ENCODE results near the gene CD6.

The CD6 gene

GRCh38 chr11:61054927-61055562 lies 83.6 kb downstream of the CD6 start:
- Histone ChIP-seq H3K4me2 (ENCODE audit: insufficient read depth, low read length, poor library complexity, severe bottlenecking) (no peak overlapping the region), H3K9me3 (replicated peaks in 1 of 2; ENCODE audit: control insufficient read depth in 2 of 2, insufficient read depth in 1 of 2, low read depth in 1 of 2, low read length in 2 of 2) (peaks cover 0 to 2% of the 10 kb centered on the region in 2 donors), H3K4me3 (ENCODE audit: low read length in 2 of 2) (no peak overlapping the region), H3K18ac (ENCODE audit: low read length) (peak overlapping the region; percentile 54), H3K14ac (ENCODE audit: low read length) (peak overlapping the region; percentile 14), H3K79me1 (ENCODE audit: low read depth, low read length) (no peaks in the 10 kb centered on the region), H3K9ac (ENCODE audit: low read depth, low read length, poor library complexity) (no peak overlapping the region), H2BK5ac (ENCODE audit: low read length) (no peak overlapping the region), H2AFZ (ENCODE audit: low read length) (no peak overlapping the region), H2AK5ac (ENCODE audit: low read depth, low read length) (peak overlapping the region; percentile 60), H2BK15ac (ENCODE audit: low read length) (peak overlapping the region; percentile 9), H3K4ac (ENCODE audit: low read length) (peak overlapping the region; percentile 39), H3K36me3 (replicated peaks in 1 of 2; ENCODE audit: control insufficient read depth in 2 of 2, insufficient read depth in 2 of 2, low read length in 2 of 2) (no peaks in the 10 kb centered on the region), H2BK12ac (ENCODE audit: low read length) (no peak overlapping the region), H4K91ac (ENCODE audit: low read depth, low read length, poor library complexity) (no peak overlapping the region), H3K27ac (replicated peaks; ENCODE audit: low read length) (no peak overlapping the region), H3K4me1 (ENCODE audit: control insufficient read depth in 2 of 2, insufficient read depth in 1 of 2, low read depth in 1 of 2, low read length in 2 of 2) (peaks cover 0 to 9% of the 10 kb centered on the region in 2 donors), H3K27me3 (ENCODE audit: control insufficient read depth in 3 of 3, insufficient read depth in 3 of 3, low read depth in 1 of 3, low read length in 3 of 3) (peaks cover 0 to 5% (median 0%) of the 10 kb centered on the region in 3 experiments), H3K23ac (ENCODE audit: low read depth, low read length, poor library complexity) (peak overlapping the region; percentile 44), H4K8ac (ENCODE audit: low read depth, low read length) (no peak overlapping the region), H2BK120ac (ENCODE audit: low read depth, low read length) (no peak overlapping the region)
- WGBS, 2 donors (ENCODE audit: extremely low coverage in 2 of 2, insufficient read length in 2 of 2, insufficient replicate concordance in 1 of 2) = no CpG with 5 or more reads among the region's 16 CpGs
- no peak for DNase-seq (ENCODE audit: low spot score)

DNA sequence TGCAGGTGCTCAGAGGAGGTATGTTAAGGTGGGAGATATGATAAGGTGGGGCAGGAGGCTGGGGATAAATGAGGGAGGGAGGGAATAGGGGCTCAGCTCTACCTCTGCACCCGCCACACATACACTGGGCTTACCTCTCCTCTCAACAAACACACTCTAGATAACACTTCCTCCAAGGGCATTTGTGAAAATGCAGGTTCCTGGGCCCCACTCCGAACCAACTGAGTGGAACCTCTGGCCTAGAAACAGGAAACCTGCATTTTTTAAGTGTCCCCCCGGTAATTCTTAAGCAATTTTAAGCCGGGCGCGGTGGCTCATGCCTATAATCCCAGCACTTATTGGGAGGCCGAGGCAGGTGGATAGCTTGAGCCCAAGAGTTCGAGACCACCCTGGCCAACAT lies 84.3 kb downstream of the CD6 start:
- Histone ChIP-seq H2BK12ac (ENCODE audit: low read length) (no peak overlapping the region), H3K14ac (ENCODE audit: low read length) (no peak overlapping the region), H2BK15ac (ENCODE audit: low read length) (no peak overlapping the region), H3K18ac (ENCODE audit: low read length) (no peak overlapping the region), H3K27ac (replicated peaks; ENCODE audit: low read length) (no peak overlapping the region), H3K4me1 (ENCODE audit: control insufficient read depth in 2 of 2, insufficient read depth in 1 of 2, low read depth in 1 of 2, low read length in 2 of 2) (peaks cover 0 to 9% of the 10 kb centered on the region in 2 donors), H3K9me3 (replicated peaks in 1 of 2; ENCODE audit: control insufficient read depth in 2 of 2, insufficient read depth in 1 of 2, low read depth in 1 of 2, low read length in 2 of 2) (peaks cover 0 to 2% of the 10 kb centered on the region in 2 donors), H3K79me1 (ENCODE audit: low read depth, low read length) (no peaks in the 10 kb centered on the region), H2BK5ac (ENCODE audit: low read length) (no peak overlapping the region), H2AFZ (ENCODE audit: low read length) (no peak overlapping the region), H3K4ac (ENCODE audit: low read length) (no peak overlapping the region), H2BK120ac (ENCODE audit: low read depth, low read length) (no peak overlapping the region), H2AK5ac (ENCODE audit: low read depth, low read length) (no peak overlapping the region), H3K23ac (ENCODE audit: low read depth, low read length, poor library complexity) (no peak overlapping the region), H3K27me3 (ENCODE audit: control insufficient read depth in 3 of 3, insufficient read depth in 3 of 3, low read depth in 1 of 3, low read length in 3 of 3) (peaks cover 0 to 5% (median 0%) of the 10 kb centered on the region in 3 experiments), H3K4me3 (ENCODE audit: low read length in 2 of 2) (no peak overlapping the region), H3K36me3 (replicated peaks in 1 of 2; ENCODE audit: control insufficient read depth in 2 of 2, insufficient read depth in 2 of 2, low read length in 2 of 2) (no peaks in the 10 kb centered on the region), H3K9ac (ENCODE audit: low read depth, low read length, poor library complexity) (no peak overlapping the region), H3K4me2 (ENCODE audit: insufficient read depth, low read length, poor library complexity, severe bottlenecking) (no peak overlapping the region), H4K91ac (ENCODE audit: low read depth, low read length, poor library complexity) (no peak overlapping the region), H4K8ac (ENCODE audit: low read depth, low read length) (no peak overlapping the region)
- no CpG with 5 or more reads among the region's 8 CpGs for WGBS, 2 donors (ENCODE audit: extremely low coverage in 2 of 2, insufficient read length in 2 of 2, insufficient replicate concordance in 1 of 2)
- no peak for DNase-seq (ENCODE audit: low spot score)

GRCh38 chr11:61056571-61056970 lies 85.1 kb downstream of the CD6 start:
- Histone ChIP-seq H4K91ac (ENCODE audit: low read depth, low read length, poor library complexity) (no peak overlapping the region), H3K79me1 (ENCODE audit: low read depth, low read length) (no peaks in the 10 kb centered on the region), H2BK120ac (ENCODE audit: low read depth, low read length) (no peak overlapping the region), H3K9me3 (replicated peaks in 1 of 2; ENCODE audit: control insufficient read depth in 2 of 2, insufficient read depth in 1 of 2, low read depth in 1 of 2, low read length in 2 of 2) (no peaks in the 10 kb centered on the region), H3K4ac (ENCODE audit: low read length) (no peak overlapping the region), H3K4me2 (ENCODE audit: insufficient read depth, low read length, poor library complexity, severe bottlenecking) (no peak overlapping the region), H2AK5ac (ENCODE audit: low read depth, low read length) (no peak overlapping the region), H3K27me3 (ENCODE audit: control insufficient read depth in 3 of 3, insufficient read depth in 3 of 3, low read depth in 1 of 3, low read length in 3 of 3) (peaks cover 0 to 5% (median 0%) of the 10 kb centered on the region in 3 experiments), H3K4me1 (ENCODE audit: control insufficient read depth in 2 of 2, insufficient read depth in 1 of 2, low read depth in 1 of 2, low read length in 2 of 2) (peaks cover 0 to 9% of the 10 kb centered on the region in 2 donors), H3K9ac (ENCODE audit: low read depth, low read length, poor library complexity) (no peak overlapping the region), H2BK12ac (ENCODE audit: low read length) (no peak overlapping the region), H2BK5ac (ENCODE audit: low read length) (no peak overlapping the region), H3K23ac (ENCODE audit: low read depth, low read length, poor library complexity) (no peak overlapping the region), H3K4me3 (ENCODE audit: low read length in 2 of 2) (no peak overlapping the region), H4K8ac (ENCODE audit: low read depth, low read length) (no peak overlapping the region), H3K18ac (ENCODE audit: low read length) (no peak overlapping the region), H3K27ac (replicated peaks; ENCODE audit: low read length) (no peak overlapping the region), H2BK15ac (ENCODE audit: low read length) (no peak overlapping the region), H3K14ac (ENCODE audit: low read length) (no peak overlapping the region), H3K36me3 (replicated peaks in 1 of 2; ENCODE audit: control insufficient read depth in 2 of 2, insufficient read depth in 2 of 2, low read length in 2 of 2) (no peaks in the 10 kb centered on the region), H2AFZ (ENCODE audit: low read length) (no peak overlapping the region)
- DNase-seq (ENCODE audit: low spot score) = no peak
- no CpG with 5 or more reads among the region's 6 CpGs for WGBS, 2 donors (ENCODE audit: extremely low coverage in 2 of 2, insufficient read length in 2 of 2, insufficient replicate concordance in 1 of 2)

- Histone ChIP-seq H4K8ac (ENCODE audit: low read depth, low read length) (no peak overlapping the region), H2AFZ (ENCODE audit: low read length) (no peak overlapping the region), H3K4ac (ENCODE audit: low read length) (no peak overlapping the region), H3K4me2 (ENCODE audit: insufficient read depth, low read length, poor library complexity, severe bottlenecking) (no peak overlapping the region), H2AK5ac (ENCODE audit: low read depth, low read length) (no peak overlapping the region), H3K23ac (ENCODE audit: low read depth, low read length, poor library complexity) (no peak overlapping the region), H3K27ac (replicated peaks; ENCODE audit: low read length) (no peak overlapping the region), H2BK5ac (ENCODE audit: low read length) (no peak overlapping the region), H2BK120ac (ENCODE audit: low read depth, low read length) (no peak overlapping the region), H4K91ac (ENCODE audit: low read depth, low read length, poor library complexity) (no peak overlapping the region), H2BK12ac (ENCODE audit: low read length) (no peak overlapping the region), H3K4me3 (ENCODE audit: low read length in 2 of 2) (no peak overlapping the region), H3K27me3 (ENCODE audit: control insufficient read depth in 3 of 3, insufficient read depth in 3 of 3, low read depth in 1 of 3, low read length in 3 of 3) (peaks cover 0 to 5% (median 0%) of the 10 kb centered on the region in 3 experiments), H3K36me3 (replicated peaks in 1 of 2; ENCODE audit: control insufficient read depth in 2 of 2, insufficient read depth in 2 of 2, low read length in 2 of 2) (no peaks in the 10 kb centered on the region), H3K9me3 (replicated peaks in 1 of 2; ENCODE audit: control insufficient read depth in 2 of 2, insufficient read depth in 1 of 2, low read depth in 1 of 2, low read length in 2 of 2) (no peaks in the 10 kb centered on the region), H3K9ac (ENCODE audit: low read depth, low read length, poor library complexity) (no peak overlapping the region), H3K79me1 (ENCODE audit: low read depth, low read length) (no peaks in the 10 kb centered on the region), H3K4me1 (ENCODE audit: control insufficient read depth in 2 of 2, insufficient read depth in 1 of 2, low read depth in 1 of 2, low read length in 2 of 2) (peaks cover 0 to 9% of the 10 kb centered on the region in 2 donors), H2BK15ac (ENCODE audit: low read length) (peak overlapping the region; percentile 11), H3K18ac (ENCODE audit: low read length) (peak overlapping the region; percentile 20), H3K14ac (ENCODE audit: low read length) (no peak overlapping the region)
- WGBS, 2 donors (ENCODE audit: extremely low coverage in 2 of 2, insufficient read length in 2 of 2, insufficient replicate concordance in 1 of 2) = no CpG with 5 or more reads among the region's 7 CpGs
- DNase-seq (ENCODE audit: low spot score) = no peak
Measured at GRCh38 chr11:61056981-61057380, 85.5 kb downstream of the CD6 start.

All from neuronal stem cell (in vitro differentiated cells).